Tibial nerve (tissue), 3 donors: Measurements from ENCODE around the gene RBP3.

Experiments used
- CTCF ChIP-seq, 5 experiments: fragments of 200-600 bp in 3 of 5; fragments of 450-650 bp in 2 of 5; sonication (generic) in 3 of 5; IDR thresholded peaks; one replicate each; pipeline ENCODE4 v1.5.1; 2016 to 2019; ENCODE audit warnings: antibody characterized with exemption in 5 of 5, mild to moderate bottlenecking in 3 of 5, moderate library complexity in 2 of 5
- POLR2A ChIP-seq, 2 donors: fragments of 450-650 bp; IDR thresholded peaks; one replicate each; pipeline ENCODE4 v1.6.1; 2017; ENCODE audit warnings: antibody characterized with exemption in 2 of 2, mild to moderate bottlenecking in 2 of 2, moderate library complexity in 2 of 2

DNA sequence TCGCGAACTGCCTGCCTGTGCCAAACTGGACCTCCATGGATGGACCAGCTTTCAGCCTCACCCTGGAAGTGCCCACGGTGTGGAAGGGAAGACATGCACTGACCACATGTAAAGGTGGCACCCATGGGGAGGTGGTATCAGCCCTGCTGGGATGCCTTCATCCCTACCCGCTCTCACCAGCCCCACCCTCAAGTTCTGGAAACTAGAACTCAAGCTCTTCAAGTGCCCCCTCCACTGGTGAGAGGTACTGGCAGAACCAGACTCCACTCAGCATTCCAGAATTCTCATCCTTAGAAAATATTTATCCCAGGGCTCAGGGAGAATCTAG is 30.0 kb downstream of the RBP3 start:
- no peak for TF ChIP-seq CTCF (IDR thresholded peaks at IDR 0.05)
- TF ChIP-seq POLR2A (IDR thresholded peaks at IDR 0.05) = no peak
